Epithelial cell of esophagus (primary cell): ENCODE results near the gene HPRT1.

Experiments
- DNase-seq: peaks from one replicate; pipeline ENCODE4 v3.0.0; 2010; ENCODE audit warnings: low read depth
- H3K4me3 ChIP-seq: 2 replicates; pipeline ENCODE4 v1.5.1; 2011; ENCODE audit warnings: mild to moderate bottlenecking, low read length, control low read depth
- TF ChIP-seq, protein P1 (sequence below): IDR thresholded peaks from 2 replicates; pipeline ENCODE4 v1.5.1; 2011; ENCODE audit warnings: low read depth, mild to moderate bottlenecking, low read length, control low read depth, inconsistent platforms; ENCODE audit not compliant: insufficient read depth; ENCODE audit errors: missing control alignments

HPRT1 gene

DNA sequence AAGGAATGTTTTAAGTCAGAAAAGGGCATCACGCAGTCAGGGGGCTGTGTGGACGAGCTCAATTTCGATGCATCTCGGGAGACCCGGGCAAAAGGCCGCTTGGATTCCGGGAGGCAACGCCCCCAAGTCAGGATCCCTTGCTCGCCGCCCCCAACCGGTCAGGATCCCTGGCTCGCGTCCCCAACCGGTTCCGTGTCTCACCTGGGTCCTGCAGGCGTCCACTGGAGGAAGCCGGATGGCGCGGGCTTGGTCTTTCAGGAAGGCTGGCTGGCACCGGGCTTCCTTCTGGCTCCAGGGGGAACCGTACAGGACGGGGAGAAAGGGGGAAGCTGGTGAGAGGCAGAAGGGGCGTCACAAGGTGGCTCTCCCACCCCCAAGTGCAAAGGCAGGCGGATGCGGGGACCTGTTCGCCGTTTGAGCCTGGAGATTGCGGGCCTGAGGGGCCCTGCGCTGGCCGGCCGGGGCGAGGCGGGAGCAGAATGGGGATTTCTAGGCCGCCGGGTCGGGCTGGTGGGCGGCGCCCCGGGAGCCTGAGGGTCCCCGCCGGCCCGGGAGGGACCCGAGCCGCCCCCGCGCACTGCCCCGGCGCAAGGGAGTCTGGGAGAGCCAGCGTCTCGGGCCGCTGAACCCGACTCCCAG, 84.7 kb downstream of the HPRT1 start:
- peak overlapping the region; percentile 13 for H3K4me3 ChIP-seq
- no peak for DNase-seq
- TF ChIP-seq, protein P1, sequence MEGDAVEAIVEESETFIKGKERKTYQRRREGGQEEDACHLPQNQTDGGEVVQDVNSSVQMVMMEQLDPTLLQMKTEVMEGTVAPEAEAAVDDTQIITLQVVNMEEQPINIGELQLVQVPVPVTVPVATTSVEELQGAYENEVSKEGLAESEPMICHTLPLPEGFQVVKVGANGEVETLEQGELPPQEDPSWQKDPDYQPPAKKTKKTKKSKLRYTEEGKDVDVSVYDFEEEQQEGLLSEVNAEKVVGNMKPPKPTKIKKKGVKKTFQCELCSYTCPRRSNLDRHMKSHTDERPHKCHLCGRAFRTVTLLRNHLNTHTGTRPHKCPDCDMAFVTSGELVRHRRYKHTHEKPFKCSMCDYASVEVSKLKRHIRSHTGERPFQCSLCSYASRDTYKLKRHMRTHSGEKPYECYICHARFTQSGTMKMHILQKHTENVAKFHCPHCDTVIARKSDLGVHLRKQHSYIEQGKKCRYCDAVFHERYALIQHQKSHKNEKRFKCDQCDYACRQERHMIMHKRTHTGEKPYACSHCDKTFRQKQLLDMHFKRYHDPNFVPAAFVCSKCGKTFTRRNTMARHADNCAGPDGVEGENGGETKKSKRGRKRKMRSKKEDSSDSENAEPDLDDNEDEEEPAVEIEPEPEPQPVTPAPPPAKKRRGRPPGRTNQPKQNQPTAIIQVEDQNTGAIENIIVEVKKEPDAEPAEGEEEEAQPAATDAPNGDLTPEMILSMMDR, result no peak

DNA sequence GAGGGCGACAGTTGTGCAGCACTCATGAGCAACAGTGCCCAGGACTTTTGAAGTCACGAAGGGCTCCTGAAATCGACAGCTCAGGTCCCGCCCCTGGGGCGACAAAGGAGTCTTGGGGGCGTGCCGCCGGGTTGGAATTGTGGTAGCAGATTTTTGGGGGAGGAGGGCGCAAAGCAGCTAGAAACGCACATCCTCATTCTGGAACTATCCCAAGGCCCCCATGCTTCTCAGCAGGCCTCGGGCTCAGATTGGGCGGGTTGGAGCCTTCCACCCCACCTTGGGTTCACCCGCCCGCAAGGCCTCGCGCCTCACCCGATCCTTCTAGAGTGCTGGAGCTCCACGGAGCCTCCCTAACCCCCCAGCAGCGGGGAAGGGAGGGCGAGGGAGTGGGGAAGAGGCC, 85.5 kb downstream of the HPRT1 start:
- no peak for DNase-seq
- no peak overlapping the region for H3K4me3 ChIP-seq
- TF ChIP-seq, protein P1, result no peak

DNA sequence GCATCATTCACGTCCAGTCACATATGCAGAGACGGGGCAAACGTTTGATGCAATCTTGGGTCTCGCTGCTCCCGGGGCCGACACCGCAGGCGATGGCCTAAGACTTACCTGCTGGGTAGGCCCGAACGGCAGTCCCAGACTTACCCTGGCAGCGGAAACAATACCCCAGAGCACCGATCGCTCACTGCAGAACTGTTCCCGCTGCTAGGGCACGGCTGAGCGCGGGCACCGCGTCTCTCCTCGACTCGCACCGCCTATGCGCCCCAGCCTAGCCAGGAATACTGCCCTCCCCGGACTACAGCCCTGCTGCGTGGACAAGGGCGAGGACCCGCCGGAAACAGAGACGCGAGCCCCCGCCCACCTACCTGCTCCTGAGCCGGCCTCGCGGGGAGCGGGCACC, 86.2 kb downstream of the HPRT1 start:
- H3K4me3 ChIP-seq, result no peak overlapping the region
- TF ChIP-seq, protein P1, result no peak

DNA sequence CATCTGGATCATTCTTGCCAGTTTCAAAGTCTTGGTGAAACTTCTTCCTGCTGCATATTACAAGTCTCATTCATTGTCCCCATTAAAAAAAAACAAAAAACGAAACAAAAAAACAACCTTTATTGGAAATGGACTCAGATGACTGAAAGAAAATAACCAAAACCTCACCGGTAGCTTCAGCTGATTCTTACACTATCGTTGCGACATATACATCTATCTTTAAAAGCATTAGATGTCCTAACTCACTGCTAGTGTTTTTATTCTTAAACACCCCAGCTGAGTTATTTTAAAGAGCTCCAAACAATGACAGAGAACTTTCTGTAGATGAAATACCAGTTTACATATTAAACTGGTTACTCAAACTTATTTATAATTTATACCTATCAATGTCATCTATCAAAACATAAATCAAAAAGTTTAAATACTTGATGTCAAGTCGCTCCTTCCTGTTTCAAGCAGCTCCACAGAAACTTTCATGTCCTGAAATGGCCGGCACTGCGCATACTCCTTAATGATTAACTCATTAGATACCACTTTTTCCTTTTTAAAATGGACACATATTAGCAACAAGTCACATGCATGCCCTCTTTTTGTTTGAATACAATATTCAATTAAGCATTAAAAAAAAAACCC, 87.2 kb downstream of the HPRT1 start:
- H3K4me3 ChIP-seq, result no peak overlapping the region
- DNase-seq, result no peak
- TF ChIP-seq, protein P1, result no peak

More for the DNA sequence above, 86.2 kb downstream of the HPRT1 start:
- DNase-seq, result no peak

DNA sequence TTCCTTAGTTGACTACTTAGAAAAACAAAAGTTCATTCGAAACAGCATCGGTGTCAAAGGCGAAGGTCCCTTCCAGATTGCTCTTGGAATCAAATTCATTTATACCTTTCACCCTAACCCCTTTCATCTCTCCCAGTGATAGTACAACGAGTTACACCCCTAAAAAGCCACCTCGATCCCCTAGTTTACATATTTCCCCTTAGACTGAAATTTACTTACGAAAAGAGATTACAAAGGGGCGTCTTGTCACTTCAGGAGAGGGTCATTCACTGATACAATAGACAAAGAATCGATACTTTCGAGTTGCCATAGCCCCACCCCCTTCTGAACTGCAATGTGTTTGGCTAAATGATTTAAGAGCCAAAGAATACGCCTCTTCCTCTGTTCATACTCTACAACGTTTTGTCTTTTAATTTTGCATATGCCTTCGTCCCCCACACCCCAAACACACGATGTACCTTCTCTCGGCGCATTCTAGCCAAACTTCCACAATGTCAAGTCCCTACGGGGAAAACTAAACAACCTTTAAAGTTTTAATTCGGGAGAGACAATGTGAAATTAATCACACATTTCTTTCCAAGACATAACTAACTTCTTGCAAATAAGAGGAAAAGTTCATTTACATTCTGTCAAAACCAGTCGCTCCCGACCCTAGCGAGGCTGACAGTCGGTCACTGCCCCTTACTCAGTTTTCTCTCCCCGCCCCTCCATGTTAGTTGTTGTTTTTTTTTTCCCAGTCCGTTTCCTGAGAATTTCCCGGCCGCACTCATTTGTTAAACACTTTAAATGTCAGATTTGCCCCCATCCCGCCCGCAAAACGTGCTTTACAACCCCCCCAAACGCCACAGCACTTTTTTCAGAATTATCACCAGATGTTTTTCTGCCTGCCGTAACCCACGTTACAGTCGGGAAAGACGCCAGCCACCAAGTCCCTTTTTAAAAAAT, 88.6 kb downstream of the HPRT1 start:
- no peak for DNase-seq

More for the DNA sequence above, 88.6 kb downstream of the HPRT1 start:
- peak overlapping the region; percentile 57 for H3K4me3 ChIP-seq
- TF ChIP-seq, protein P1, result no peak
